Measurements from ENCODE around the gene ITGA3. TPM values are rescaled to one million over a fixed set of nuclear protein-coding genes. Genes with fewer than 3 reads are reported as not detected.

Gene ITGA3
- total RNA-seq, 1 donor from 2014 or later: 13.2 TPM

- H3K27ac Mint-ChIP-seq (ENCODE audit: unreplicated experiment): peak overlapping the region; percentile 97
- peak; percentile 64 for DNase-seq
These were observed 56.1 kb downstream of the ITGA3 start for GRCh38 chr17:50111673-50112655.

GRCh38 chr17:50112694-50113093, 56.8 kb downstream of the ITGA3 start:
- DNase-seq: no peak
- H3K27ac Mint-ChIP-seq (ENCODE audit: unreplicated experiment): no peak overlapping the region
- no peak overlapping the region for H3K4me3 Mint-ChIP-seq (ENCODE audit: unreplicated experiment)
- H3K4me1 Mint-ChIP-seq (ENCODE audit: low read depth, unreplicated experiment): peaks cover 18% of the 10 kb centered on the region
- no peak for TF ChIP-seq CTCF (IDR thresholded peaks at IDR 0.05; ENCODE audit: partially characterized antibody, unreplicated experiment)
- peaks cover 10% of the 10 kb centered on the region for H3K9me3 Mint-ChIP-seq (ENCODE audit: unreplicated experiment)
- peaks cover 9% of the 10 kb centered on the region for H3K36me3 Mint-ChIP-seq (ENCODE audit: unreplicated experiment)
- H3K27me3 Mint-ChIP-seq (ENCODE audit: unreplicated experiment): peaks cover 17% of the 10 kb centered on the region

More at GRCh38 chr17:50111673-50112655, 56.1 kb downstream of the ITGA3 start:
- Mint-ChIP-seq H3K27me3 (ENCODE audit: unreplicated experiment) (peaks cover 17% of the 10 kb centered on the region), H3K4me3 (ENCODE audit: unreplicated experiment) (no peak overlapping the region), H3K9me3 (ENCODE audit: unreplicated experiment) (peaks cover 9% of the 10 kb centered on the region), H3K4me1 (ENCODE audit: low read depth, unreplicated experiment) (peaks cover 18% of the 10 kb centered on the region), H3K36me3 (ENCODE audit: unreplicated experiment) (peaks cover 9% of the 10 kb centered on the region)
- TF ChIP-seq CTCF (IDR thresholded peaks at IDR 0.05; ENCODE audit: partially characterized antibody, unreplicated experiment): no peak

- peaks cover 18% of the 10 kb centered on the region for H3K4me1 Mint-ChIP-seq (ENCODE audit: low read depth, unreplicated experiment)
- TF ChIP-seq CTCF (IDR thresholded peaks at IDR 0.05; ENCODE audit: partially characterized antibody, unreplicated experiment): no peak
- H3K4me3 Mint-ChIP-seq (ENCODE audit: unreplicated experiment): no peak overlapping the region
These were observed 57.9 kb downstream of the ITGA3 start for GRCh38 chr17:50113624-50114320.

GRCh38 chr17:50114401-50114800, 58.5 kb downstream of the ITGA3 start:
- Mint-ChIP-seq H3K27me3 (ENCODE audit: unreplicated experiment) (peaks cover 15% of the 10 kb centered on the region), H3K27ac (ENCODE audit: unreplicated experiment) (no peak overlapping the region), H3K4me1 (ENCODE audit: low read depth, unreplicated experiment) (peaks cover 18% of the 10 kb centered on the region), H3K4me3 (ENCODE audit: unreplicated experiment) (no peak overlapping the region), H3K9me3 (ENCODE audit: unreplicated experiment) (peaks cover 10% of the 10 kb centered on the region), H3K36me3 (ENCODE audit: unreplicated experiment) (peaks cover 11% of the 10 kb centered on the region)
- no peak for TF ChIP-seq CTCF (IDR thresholded peaks at IDR 0.05; ENCODE audit: partially characterized antibody, unreplicated experiment)
- no peak for DNase-seq

More at GRCh38 chr17:50113624-50114320, 57.9 kb downstream of the ITGA3 start:
- H3K27ac Mint-ChIP-seq (ENCODE audit: unreplicated experiment): peak overlapping the region; percentile 43
- H3K36me3 Mint-ChIP-seq (ENCODE audit: unreplicated experiment): peaks cover 9% of the 10 kb centered on the region
- peaks cover 18% of the 10 kb centered on the region for H3K27me3 Mint-ChIP-seq (ENCODE audit: unreplicated experiment)
- peaks cover 10% of the 10 kb centered on the region for H3K9me3 Mint-ChIP-seq (ENCODE audit: unreplicated experiment)
- no peak for DNase-seq
